A673 (cell line): ENCODE results near the gene CYP17A1.
"Not testable (repeated sequence)": the region's sequence is repeated elsewhere in the genome, so short reads cannot be mapped to it uniquely, and the experiment has no call there.

Experiments used
- CTCF ChIP-seq: fragments of 300-800, 200-600 bp; sonication (generic); conservative IDR thresholded peaks from 2 replicates; pipeline ENCODE4 v1.5.1; 2017; ENCODE audit warnings: low read depth, mild to moderate bottlenecking, antibody characterized with exemption, low read length, moderate library complexity, mixed read lengths
- EZH2 ChIP-seq: fragments of 200-600 bp; sonication (generic); IDR thresholded peaks from 2 replicates; pipeline ENCODE4 v1.6.1; 2017; ENCODE audit warnings: borderline replicate concordance, low read depth, mild to moderate bottlenecking, mixed read lengths, antibody characterized with exemption, low read length; ENCODE audit not compliant: poor library complexity, severe bottlenecking

- TF ChIP-seq CTCF, EZH2: not testable (repeated sequence)
Observed at GRCh38 chr10:102853237-102853636, 16.0 kb upstream of the CYP17A1 start.
